Measurements from ENCODE around the gene FMO2. TPM values are rescaled to one million over a fixed set of nuclear protein-coding genes. Genes with fewer than 3 reads are reported as not detected.

Gene FMO2
- total RNA-seq, 1 donor from 2014 or later, result not detected

DNA sequence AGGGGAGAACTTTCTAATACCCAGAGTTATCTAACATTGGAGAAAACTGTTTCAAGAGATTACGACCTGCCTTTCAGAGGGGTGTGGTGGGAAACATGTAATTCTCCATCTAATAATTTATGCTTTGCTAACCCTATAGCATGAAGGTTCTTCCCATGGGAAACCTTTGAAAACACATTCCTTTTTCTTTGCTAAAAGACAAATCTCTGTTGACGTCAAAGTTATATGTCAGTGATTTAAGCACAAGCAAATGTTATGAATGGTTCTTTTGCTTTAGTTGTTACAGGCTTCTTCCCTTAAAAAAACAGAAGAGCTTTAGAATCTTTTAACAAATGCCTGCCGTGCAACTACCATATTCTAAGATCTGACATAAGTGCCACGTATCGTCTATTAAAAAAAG lies 19.2 kb downstream of the FMO2 start:
- Mint-ChIP-seq H3K9me3 (no peaks in the 10 kb centered on the region), H3K27ac (ENCODE audit: unreplicated experiment) (no peak overlapping the region), H3K4me3 (no peak overlapping the region), H3K36me3 (ENCODE audit: low read depth) (no peaks in the 10 kb centered on the region), H3K27me3 (ENCODE audit: low read depth) (peaks cover 20% of the 10 kb centered on the region), H3K4me1 (peaks cover 1% of the 10 kb centered on the region)
- TF ChIP-seq, protein P1, sequence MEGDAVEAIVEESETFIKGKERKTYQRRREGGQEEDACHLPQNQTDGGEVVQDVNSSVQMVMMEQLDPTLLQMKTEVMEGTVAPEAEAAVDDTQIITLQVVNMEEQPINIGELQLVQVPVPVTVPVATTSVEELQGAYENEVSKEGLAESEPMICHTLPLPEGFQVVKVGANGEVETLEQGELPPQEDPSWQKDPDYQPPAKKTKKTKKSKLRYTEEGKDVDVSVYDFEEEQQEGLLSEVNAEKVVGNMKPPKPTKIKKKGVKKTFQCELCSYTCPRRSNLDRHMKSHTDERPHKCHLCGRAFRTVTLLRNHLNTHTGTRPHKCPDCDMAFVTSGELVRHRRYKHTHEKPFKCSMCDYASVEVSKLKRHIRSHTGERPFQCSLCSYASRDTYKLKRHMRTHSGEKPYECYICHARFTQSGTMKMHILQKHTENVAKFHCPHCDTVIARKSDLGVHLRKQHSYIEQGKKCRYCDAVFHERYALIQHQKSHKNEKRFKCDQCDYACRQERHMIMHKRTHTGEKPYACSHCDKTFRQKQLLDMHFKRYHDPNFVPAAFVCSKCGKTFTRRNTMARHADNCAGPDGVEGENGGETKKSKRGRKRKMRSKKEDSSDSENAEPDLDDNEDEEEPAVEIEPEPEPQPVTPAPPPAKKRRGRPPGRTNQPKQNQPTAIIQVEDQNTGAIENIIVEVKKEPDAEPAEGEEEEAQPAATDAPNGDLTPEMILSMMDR (conservative IDR thresholded peaks at IDR 0.05), result no peak
- no peak for DNase-seq (ENCODE audit: low read depth, low spot score)

DNA sequence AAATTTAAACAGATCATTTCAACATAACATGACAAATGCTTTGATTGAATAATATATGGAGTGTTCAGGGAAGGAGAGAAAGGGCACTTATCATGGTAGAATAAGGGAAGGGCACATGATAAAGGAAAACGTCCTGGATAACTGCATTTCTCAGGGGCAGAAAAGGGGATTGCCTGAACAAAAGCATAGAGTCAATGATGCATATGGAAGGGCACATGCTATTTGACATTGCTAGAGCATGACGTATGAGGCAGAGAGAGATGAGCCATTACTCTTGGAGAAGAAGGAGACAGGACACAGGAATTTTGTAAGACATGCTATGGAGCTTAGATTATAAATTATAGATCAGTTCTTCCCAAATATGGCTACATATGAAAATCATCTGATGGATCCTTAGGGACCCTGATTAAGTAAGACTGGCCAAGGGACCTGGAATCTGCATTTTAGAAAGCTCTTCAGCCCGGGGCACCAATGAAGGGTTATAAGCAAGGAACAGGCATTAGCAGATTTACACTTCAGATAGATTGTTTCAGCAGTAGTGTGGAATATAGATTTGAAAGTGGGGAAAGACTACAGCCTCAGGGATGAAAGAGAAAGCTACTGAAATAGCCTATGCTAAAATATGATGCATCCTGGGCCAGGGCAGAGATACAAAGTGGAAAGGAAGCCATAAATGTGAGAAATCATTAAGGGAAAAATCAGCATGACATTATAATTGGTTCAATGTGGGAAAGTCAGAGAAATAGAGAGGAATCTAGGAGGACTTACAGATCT lies 21.3 kb downstream of the FMO2 start:
- Mint-ChIP-seq H3K4me3 (no peak overlapping the region), H3K4me1 (peaks cover 11% of the 10 kb centered on the region), H3K27me3 (ENCODE audit: low read depth) (peaks cover 20% of the 10 kb centered on the region), H3K9me3 (no peaks in the 10 kb centered on the region), H3K27ac (ENCODE audit: unreplicated experiment) (no peak overlapping the region), H3K36me3 (ENCODE audit: low read depth) (no peaks in the 10 kb centered on the region)
- TF ChIP-seq, protein P1 (conservative IDR thresholded peaks at IDR 0.05), result no peak
- DNase-seq (ENCODE audit: low read depth, low spot score), result no peak

DNA sequence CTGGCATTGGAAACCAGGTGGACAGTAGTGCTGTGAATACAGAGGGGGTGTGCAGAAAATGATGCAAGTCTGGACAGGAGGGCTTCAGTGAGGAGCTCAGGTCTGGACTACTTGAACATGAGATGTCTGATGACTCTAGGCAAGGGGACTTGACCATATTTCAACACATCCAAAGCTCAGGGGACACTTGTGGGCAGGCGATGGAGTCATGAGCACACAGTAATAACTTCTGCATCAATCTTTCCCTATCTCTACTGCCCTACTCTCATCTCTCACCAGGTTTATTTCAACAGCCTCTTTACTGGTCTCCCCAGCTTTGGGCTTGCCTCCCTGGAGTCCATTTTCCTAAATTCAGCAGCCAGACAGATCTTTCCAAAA lies 21.9 kb downstream of the FMO2 start:
- Mint-ChIP-seq H3K27ac (ENCODE audit: unreplicated experiment) (no peak overlapping the region), H3K36me3 (ENCODE audit: low read depth) (no peaks in the 10 kb centered on the region), H3K9me3 (no peaks in the 10 kb centered on the region), H3K4me1 (peaks cover 12% of the 10 kb centered on the region), H3K4me3 (no peak overlapping the region), H3K27me3 (ENCODE audit: low read depth) (peaks cover 20% of the 10 kb centered on the region)
- TF ChIP-seq, protein P1 (conservative IDR thresholded peaks at IDR 0.05), result no peak
- DNase-seq (ENCODE audit: low read depth, low spot score), result no peak

DNA sequence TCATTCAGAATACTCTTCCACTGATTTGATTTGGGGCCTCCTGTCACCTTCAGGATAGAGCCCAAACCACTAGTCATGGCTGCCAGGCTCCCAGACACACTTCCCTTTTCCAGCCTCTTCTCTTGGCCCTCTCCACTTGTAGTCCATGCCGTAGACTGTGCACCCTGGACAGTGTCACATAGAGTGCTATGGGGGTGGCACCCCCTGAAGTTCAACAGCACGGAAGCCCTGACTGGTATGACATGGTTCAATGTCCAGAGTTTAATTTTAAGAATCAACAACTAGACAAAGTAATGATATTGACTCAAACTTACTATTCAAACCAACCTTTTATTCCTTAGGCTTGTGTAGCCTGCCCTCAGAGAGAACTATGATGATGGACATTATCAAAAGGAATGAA lies 22.3 kb downstream of the FMO2 start:
- Mint-ChIP-seq H3K27ac (ENCODE audit: unreplicated experiment) (no peak overlapping the region), H3K36me3 (ENCODE audit: low read depth) (no peaks in the 10 kb centered on the region), H3K27me3 (ENCODE audit: low read depth) (peaks cover 20% of the 10 kb centered on the region), H3K9me3 (no peaks in the 10 kb centered on the region), H3K4me3 (no peak overlapping the region), H3K4me1 (peaks cover 16% of the 10 kb centered on the region)
- TF ChIP-seq, protein P1 (conservative IDR thresholded peaks at IDR 0.05), result no peak
- no peak for DNase-seq (ENCODE audit: low read depth, low spot score)

DNA sequence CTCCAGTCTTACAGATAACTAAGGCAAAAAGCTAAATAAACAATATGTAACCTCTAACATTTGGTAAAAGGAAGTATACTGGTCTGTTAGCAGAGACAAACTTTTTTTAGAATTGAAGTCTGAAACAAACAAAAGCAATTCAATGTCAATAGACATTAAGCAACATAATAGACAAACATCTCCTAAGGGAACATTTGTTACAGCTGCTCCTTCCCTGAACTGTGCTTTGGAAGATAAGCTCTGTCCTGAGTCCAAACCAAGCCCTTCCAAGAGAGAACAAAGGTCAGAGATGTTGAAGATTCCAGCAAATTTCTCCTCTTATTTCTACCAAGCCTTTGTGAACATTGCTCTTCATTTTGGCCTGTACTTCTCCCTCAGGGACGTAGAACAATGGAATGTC lies 25.3 kb downstream of the FMO2 start:
- TF ChIP-seq, protein P1 (conservative IDR thresholded peaks at IDR 0.05), result no peak
- H3K9me3 Mint-ChIP-seq, result peaks cover 2% of the 10 kb centered on the region
- H3K4me1 Mint-ChIP-seq, result peaks cover 36% of the 10 kb centered on the region
- H3K27ac Mint-ChIP-seq (ENCODE audit: unreplicated experiment), result no peak overlapping the region
- H3K4me3 Mint-ChIP-seq, result no peak overlapping the region
- no peaks in the 10 kb centered on the region for H3K36me3 Mint-ChIP-seq (ENCODE audit: low read depth)
- H3K27me3 Mint-ChIP-seq (ENCODE audit: low read depth), result peaks cover 17% of the 10 kb centered on the region
- DNase-seq (ENCODE audit: low read depth, low spot score), result no peak

All from neural crest cell (in vitro differentiated cells).